H9 (cell line): Measurements from ENCODE around the gene IL11RA. TPM values are rescaled to one million over a fixed set of nuclear protein-coding genes. Genes with fewer than 3 reads are reported as not detected.

Source experiments
- DNase-seq: peaks from one replicate; pipeline ENCODE4 v3.0.0-alpha.2; 2017
- H2AFZ ChIP-seq: one replicate; pipeline ENCODE4 v1.6.1; 2013; ENCODE audit warnings: mild to moderate bottlenecking, low read length, control low read depth, moderate library complexity
- H2AK5ac ChIP-seq: 2 replicates; pipeline ENCODE4 v1.6.1; 2013; ENCODE audit warnings: low read length, control low read depth, mixed read lengths; ENCODE audit not compliant: insufficient read length
- H2BK120ac ChIP-seq: one replicate; pipeline ENCODE4 v1.6.1; 2013; ENCODE audit warnings: low read depth, mild to moderate bottlenecking, low read length, control low read depth, inconsistent platforms; ENCODE audit not compliant: poor library complexity, severe bottlenecking
- H2BK12ac ChIP-seq: 2 replicates; pipeline ENCODE4 v1.6.1; 2013; ENCODE audit warnings: low read length, control low read depth, mixed read lengths, low read depth; ENCODE audit not compliant: insufficient read length
- H2BK15ac ChIP-seq: 2 replicates; pipeline ENCODE4 v1.6.1; 2013; ENCODE audit warnings: low read depth, low read length, control low read depth
- H2BK20ac ChIP-seq: one replicate; pipeline ENCODE4 v1.6.1; 2013; ENCODE audit warnings: low read depth, mild to moderate bottlenecking, low read length, control low read depth, inconsistent platforms; ENCODE audit not compliant: poor library complexity, severe bottlenecking
- H2BK5ac ChIP-seq: 2 replicates; pipeline ENCODE4 v1.6.1; 2013; ENCODE audit warnings: low read length, control low read depth, mixed read lengths; ENCODE audit not compliant: insufficient read length
- H3K14ac ChIP-seq: 2 replicates; pipeline ENCODE4 v1.6.1; 2013; ENCODE audit warnings: low read length, control low read depth; ENCODE audit not compliant: insufficient read depth
- H3K18ac ChIP-seq: 2 replicates; pipeline ENCODE4 v1.6.1; 2013; ENCODE audit warnings: low read depth, mild to moderate bottlenecking, mixed read lengths, low read length, control low read depth; ENCODE audit not compliant: insufficient read length
- H3K23ac ChIP-seq: 2 replicates; pipeline ENCODE4 v1.6.1; 2013; ENCODE audit warnings: low read length, control low read depth, mixed read lengths, low read depth; ENCODE audit not compliant: insufficient read length
- H3K23me2 ChIP-seq: 2 replicates; pipeline ENCODE4 v1.6.1; 2013; ENCODE audit warnings: low read depth, mild to moderate bottlenecking, mixed read lengths, low read length, control low read depth; ENCODE audit not compliant: insufficient read length, poor library complexity, severe bottlenecking
- H3K27ac ChIP-seq: 2 replicates; pipeline ENCODE4 v1.5.1; 2013; ENCODE audit warnings: low read length, control low read depth, mixed read lengths, low read depth; ENCODE audit not compliant: insufficient read length
- H3K27me3 ChIP-seq: 2 replicates; pipeline ENCODE4 v1.6.1; 2013; ENCODE audit warnings: low read length, control low read depth, inconsistent platforms; ENCODE audit not compliant: insufficient read depth
- H3K4ac ChIP-seq: 2 replicates; pipeline ENCODE4 v1.6.1; 2013; ENCODE audit warnings: low read depth, mild to moderate bottlenecking, control low read depth, inconsistent platforms, low read length, moderate library complexity
- H3K4me1 ChIP-seq: 2 replicates; pipeline ENCODE4 v1.6.1; 2013; ENCODE audit warnings: low read length, control low read depth, inconsistent platforms; ENCODE audit not compliant: insufficient read depth
- H3K4me2 ChIP-seq: 2 replicates; pipeline ENCODE4 v1.6.1; 2013; ENCODE audit warnings: low read length, control low read depth, mixed read lengths; ENCODE audit not compliant: insufficient read length, insufficient read depth
- H3K56ac ChIP-seq: 2 replicates; pipeline ENCODE4 v1.6.1; 2013; ENCODE audit warnings: low read depth, mild to moderate bottlenecking, mixed read lengths, low read length, control low read depth; ENCODE audit not compliant: insufficient read length
- H3K79me1 ChIP-seq: 2 replicates; pipeline ENCODE4 v1.6.1; 2013; ENCODE audit warnings: low read depth, mild to moderate bottlenecking, moderate library complexity, low read length, control low read depth, inconsistent platforms; ENCODE audit not compliant: insufficient read depth, poor library complexity, severe bottlenecking
- H3K79me2 ChIP-seq: 2 replicates; pipeline ENCODE4 v1.6.1; 2013; ENCODE audit warnings: low read length, control low read depth, inconsistent platforms; ENCODE audit not compliant: insufficient read depth
- H3K9ac ChIP-seq: 2 replicates; pipeline ENCODE4 v1.6.1; 2013; ENCODE audit warnings: low read length, control low read depth, mixed read lengths; ENCODE audit not compliant: insufficient read length; ENCODE audit errors: extremely low read depth
- H3K9me3 ChIP-seq: one replicate; pipeline ENCODE4 v1.6.1; 2013; ENCODE audit warnings: low read depth, low read length, inconsistent platforms; ENCODE audit not compliant: control insufficient read depth
- H3T11ph ChIP-seq: one replicate; pipeline ENCODE4 v1.6.1; 2013; ENCODE audit warnings: mild to moderate bottlenecking, low read length, control low read depth, inconsistent platforms
- H4K20me1 ChIP-seq: one replicate; pipeline ENCODE4 v1.6.1; 2013; ENCODE audit not compliant: control insufficient read depth, insufficient read length, insufficient read depth
- H4K5ac ChIP-seq: 2 replicates; pipeline ENCODE4 v1.6.1; 2013; ENCODE audit warnings: low read depth, mild to moderate bottlenecking, mixed read lengths, low read length, control low read depth; ENCODE audit not compliant: insufficient read length
- H4K8ac ChIP-seq: replicated peaks from 2 replicates; pipeline ENCODE4 v1.6.1; 2013; ENCODE audit warnings: low read length, control low read depth, mixed read lengths, low read depth; ENCODE audit not compliant: insufficient read length
- H4K91ac ChIP-seq: 2 replicates; pipeline ENCODE4 v1.6.1; 2013; ENCODE audit warnings: low read depth, mild to moderate bottlenecking, moderate library complexity, mixed read lengths, low read length, control low read depth; ENCODE audit not compliant: insufficient read length
- H3K27ac Mint-ChIP-seq, 3 experiments: 2 replicates in 2 of 3; 3 replicates in 1 of 3; pipeline ENCODE4 v1.8.0; 2020 to 2021; ENCODE audit warnings: mixed read lengths in 3 of 3, mild to moderate bottlenecking in 1 of 3, moderate library complexity in 1 of 3
- H3K27me3 Mint-ChIP-seq: 2 replicates; pipeline ENCODE4 v1.8.0; 2021; ENCODE audit warnings: low read depth, mild to moderate bottlenecking, moderate library complexity, mixed read lengths
- H3K36me3 Mint-ChIP-seq, 3 experiments: 2 replicates in 2 of 3; 3 replicates in 1 of 3; pipeline ENCODE4 v1.8.0; 2020 to 2021; ENCODE audit warnings: low read depth in 3 of 3, mixed read lengths in 3 of 3; ENCODE audit not compliant: insufficient read depth in 1 of 3
- H3K4me1 Mint-ChIP-seq, 2 experiments: 2 replicates each; pipeline ENCODE4 v1.8.0; 2020; ENCODE audit warnings: mixed read lengths in 2 of 2
- H3K4me3 Mint-ChIP-seq, 2 experiments: 2 replicates in 1 of 2; 3 replicates in 1 of 2; pipeline ENCODE4 v1.8.0; 2020 to 2021; ENCODE audit warnings: mild to moderate bottlenecking in 2 of 2, mixed read lengths in 2 of 2, moderate library complexity in 1 of 2
- H3K9me3 Mint-ChIP-seq, 2 experiments: 2 replicates in 1 of 2; 3 replicates in 1 of 2; pipeline ENCODE4 v1.8.0; 2020; ENCODE audit warnings: mild to moderate bottlenecking in 2 of 2, mixed read lengths in 2 of 2, moderate library complexity in 1 of 2
- WGBS: extraction: QIAGEN DNeasy Blood & Tissue Kit; methylation state at CpG from one replicate; pipeline ENCODE4 v1.1.7; 2013; ENCODE audit warnings: missing lambda C conversion rate, low lambda C conversion rate, mixed read lengths; ENCODE audit not compliant: insufficient read length; ENCODE audit errors: extremely low coverage; 5-methylcytosine and 5-hydroxymethylcytosine counted together
- total RNA-seq: library from RNA; stranded (reverse); gene quantifications from 2 replicates; pipeline ENCODE4 v1.2.1, GENCODE V29; 2021
- TF ChIP-seq, protein P1 (sequence below): fragments of 200-600 bp; sonication (generic); conservative IDR thresholded peaks from 3 replicates; pipeline ENCODE4 v1.8.0; 2021; ENCODE audit warnings: antibody characterized with exemption, mild to moderate bottlenecking

The IL11RA gene
- total RNA-seq, 1 experiment from 2014 or later: 8.7 TPM

DNA sequence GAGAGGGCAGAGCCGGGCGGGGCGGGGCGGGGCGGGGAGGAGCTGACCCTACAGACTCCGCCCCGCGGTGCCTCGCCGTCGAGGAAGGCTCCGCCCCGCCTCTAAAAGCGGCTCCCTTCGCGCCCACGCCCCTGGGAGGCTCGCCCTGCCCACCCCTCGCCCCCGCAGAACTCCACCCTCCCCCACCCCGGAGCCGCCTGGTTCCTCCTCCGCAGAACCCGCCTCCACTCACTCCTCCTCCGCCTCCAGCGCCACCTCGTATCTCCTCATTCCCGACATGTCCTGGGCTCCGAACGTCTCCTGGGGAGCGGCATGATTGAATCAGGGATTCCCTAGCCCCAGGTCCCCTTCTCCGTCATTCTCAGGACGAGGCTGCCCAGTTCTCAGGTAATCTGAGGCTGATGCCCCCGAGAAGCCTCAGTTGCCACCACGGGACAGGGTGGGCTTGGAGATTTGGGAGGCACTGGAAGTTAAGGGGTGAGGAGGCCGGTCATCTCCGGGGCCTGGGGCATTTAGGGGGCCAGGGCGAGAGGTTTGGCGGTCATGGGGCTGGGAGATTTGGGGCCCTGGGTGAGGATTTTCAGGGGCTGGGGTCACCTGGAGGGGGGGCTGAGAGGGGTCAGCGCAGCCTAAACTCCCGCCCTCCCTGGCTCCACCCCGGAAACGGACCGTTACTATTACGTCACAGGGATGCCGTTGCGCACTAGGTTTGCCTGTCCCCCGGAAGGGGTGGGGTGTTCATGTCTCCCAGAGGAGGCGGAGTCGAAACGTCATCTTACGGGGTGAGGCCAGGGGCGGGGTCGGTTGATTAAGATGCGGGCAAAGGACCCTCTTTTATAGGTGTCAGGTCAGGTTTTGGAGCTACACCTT lies 13.6 kb downstream of the IL11RA start:
- no peak overlapping the region for H3T11ph ChIP-seq
- H2BK12ac ChIP-seq: no peak overlapping the region
- no peaks in the 10 kb centered on the region for H4K20me1 ChIP-seq
- no peaks in the 10 kb centered on the region for H3K9me3 ChIP-seq
- no peak overlapping the region for H3K23ac ChIP-seq
- H3K27ac ChIP-seq: no peak overlapping the region
- H4K5ac ChIP-seq: no peak overlapping the region
- H2AK5ac ChIP-seq: no peak overlapping the region
- TF ChIP-seq, protein P1, sequence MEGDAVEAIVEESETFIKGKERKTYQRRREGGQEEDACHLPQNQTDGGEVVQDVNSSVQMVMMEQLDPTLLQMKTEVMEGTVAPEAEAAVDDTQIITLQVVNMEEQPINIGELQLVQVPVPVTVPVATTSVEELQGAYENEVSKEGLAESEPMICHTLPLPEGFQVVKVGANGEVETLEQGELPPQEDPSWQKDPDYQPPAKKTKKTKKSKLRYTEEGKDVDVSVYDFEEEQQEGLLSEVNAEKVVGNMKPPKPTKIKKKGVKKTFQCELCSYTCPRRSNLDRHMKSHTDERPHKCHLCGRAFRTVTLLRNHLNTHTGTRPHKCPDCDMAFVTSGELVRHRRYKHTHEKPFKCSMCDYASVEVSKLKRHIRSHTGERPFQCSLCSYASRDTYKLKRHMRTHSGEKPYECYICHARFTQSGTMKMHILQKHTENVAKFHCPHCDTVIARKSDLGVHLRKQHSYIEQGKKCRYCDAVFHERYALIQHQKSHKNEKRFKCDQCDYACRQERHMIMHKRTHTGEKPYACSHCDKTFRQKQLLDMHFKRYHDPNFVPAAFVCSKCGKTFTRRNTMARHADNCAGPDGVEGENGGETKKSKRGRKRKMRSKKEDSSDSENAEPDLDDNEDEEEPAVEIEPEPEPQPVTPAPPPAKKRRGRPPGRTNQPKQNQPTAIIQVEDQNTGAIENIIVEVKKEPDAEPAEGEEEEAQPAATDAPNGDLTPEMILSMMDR: no peak
- H3K4me2 ChIP-seq: peak overlapping the region; percentile 54
- H3K9me3 Mint-ChIP-seq: peaks cover 10 to 13% of the 10 kb centered on the region in 2 experiments
- H3K23me2 ChIP-seq: peaks cover 13% of the 10 kb centered on the region
- no peak overlapping the region for H2BK20ac ChIP-seq
- H3K4ac ChIP-seq: no peak overlapping the region; the same call in 1 of the 2 replicates
- no peak overlapping the region for H2BK120ac ChIP-seq
- no peak overlapping the region for H3K56ac ChIP-seq
- peaks cover 10% of the 10 kb centered on the region for H3K27me3 Mint-ChIP-seq
- H3K79me1 ChIP-seq: no peaks in the 10 kb centered on the region
- no peaks in the 10 kb centered on the region for H3K27me3 ChIP-seq
- H3K4me1 ChIP-seq: no peaks in the 10 kb centered on the region
- H3K36me3 Mint-ChIP-seq: peaks cover 24 to 27% (median 24%) of the 10 kb centered on the region in 3 experiments
- peak overlapping the region; percentile 69 for H3K9ac ChIP-seq
- H3K4me3 Mint-ChIP-seq: peak overlapping the region; percentile 88 to 92
- H2BK15ac ChIP-seq: no peak overlapping the region
- peak overlapping the region; percentile 83 for H3K14ac ChIP-seq
- no peak overlapping the region for H2BK5ac ChIP-seq
- no peak overlapping the region for H4K8ac ChIP-seq
- no peak overlapping the region for H2AFZ ChIP-seq
- WGBS: no CpG with 5 or more reads among the region's 55 CpGs
- DNase-seq: peak; percentile 95
- no peak overlapping the region for H4K91ac ChIP-seq
- H3K4me1 Mint-ChIP-seq: peaks cover 7 to 8% of the 10 kb centered on the region in 2 experiments
- H3K27ac Mint-ChIP-seq: peak overlapping the region; percentile 95 to 99 (median 98); a peak in 6 of 7 replicates
- H3K79me2 ChIP-seq: no peaks in the 10 kb centered on the region
- peak overlapping the region; percentile 71 for H3K18ac ChIP-seq
